GM19238 (cell line): ENCODE measurements around the gene RAD51AP1.

Experiments
- DNase-seq: peaks from one replicate; pipeline ENCODE4 v3.0.0; 2011; ENCODE audit warnings: low spot score; ENCODE audit not compliant: insufficient read length

The RAD51AP1 gene

GRCh38 chr12:4545195-4545594, 6.5 kb downstream of the RAD51AP1 start:
- no peak for DNase-seq

- DNase-seq: no peak
Observed at GRCh38 chr12:4552191-4552590, 13.5 kb downstream of the RAD51AP1 start.

- DNase-seq: no peak
Observed at GRCh38 chr12:4553943-4554342, 15.3 kb downstream of the RAD51AP1 start.

GRCh38 chr12:4555804-4556203, 17.1 kb downstream of the RAD51AP1 start:
- DNase-seq: no peak

GRCh38 chr12:4556735-4557530, 18.2 kb downstream of the RAD51AP1 start:
- DNase-seq: no peak

- DNase-seq: no peak
Observed at GRCh38 chr12:4557586-4557985, 18.9 kb downstream of the RAD51AP1 start.

GRCh38 chr12:4558171-4558570, 19.5 kb downstream of the RAD51AP1 start:
- DNase-seq: no peak

- DNase-seq: no peak
Observed at GRCh38 chr12:4562034-4562657, 23.5 kb downstream of the RAD51AP1 start, which contains the start of gene DYRK4. TSS of gene DYRK4 (plus strand) at chr12:4562208. CDS start at chr12:4562246, 38 bp downstream.

GRCh38 chr12:4563336-4563735, 24.6 kb downstream of the RAD51AP1 start:
- no peak for DNase-seq

- peak; percentile 23 for DNase-seq
Observed at GRCh38 chr12:4564818-4565217, 26.1 kb downstream of the RAD51AP1 start.

GRCh38 chr12:4566474-4566873, 27.8 kb downstream of the RAD51AP1 start:
- DNase-seq: no peak

- DNase-seq: peak; percentile 21
Observed at GRCh38 chr12:4567073-4567881, 28.6 kb downstream of the RAD51AP1 start.

GRCh38 chr12:4569261-4569660, 30.6 kb downstream of the RAD51AP1 start:
- no peak for DNase-seq

GRCh38 chr12:4572680-4573079, 34.0 kb downstream of the RAD51AP1 start:
- no peak for DNase-seq

GRCh38 chr12:4579305-4580102, 40.8 kb downstream of the RAD51AP1 start:
- peak; percentile 16 for DNase-seq

GRCh38 chr12:4580281-4580688, 41.6 kb downstream of the RAD51AP1 start:
- no peak for DNase-seq

GRCh38 chr12:4584281-4584680, 45.6 kb downstream of the RAD51AP1 start:
- no peak for DNase-seq

- no peak for DNase-seq
Observed at GRCh38 chr12:4584896-4585295, 46.2 kb downstream of the RAD51AP1 start.

- DNase-seq: no peak
Observed at GRCh38 chr12:4586500-4586899, 47.8 kb downstream of the RAD51AP1 start.

- no peak for DNase-seq
Observed at GRCh38 chr12:4587108-4587507, 48.4 kb downstream of the RAD51AP1 start.

- no peak for DNase-seq
Observed at GRCh38 chr12:4588916-4589315, 50.2 kb downstream of the RAD51AP1 start.
